Stimulated activated naive CD4-positive, alpha-beta T cell (primary cell): ENCODE measurements around the gene SMIM24.
"Not testable (repeated sequence)": the region's sequence is repeated elsewhere in the genome, so short reads cannot be mapped to it uniquely, and the experiment has no call there.

Experiments
- DNase-seq, 6 experiments: peaks; one replicate each; lab custom pipeline; 2025; lab: John Stamatoyannopoulos, UW

The SMIM24 gene

GRCh38 chr19:3480383-3481091 is at the start of gene SMIM24:
TSS of gene SMIM24 (minus strand) at chr19:3480525. CDS start at chr19:3480463, 62 bp downstream.
- DNase-seq = no peak

- not testable (repeated sequence) for DNase-seq
Measured at GRCh38 chr19:3529299-3529698, 49.0 kb upstream of the SMIM24 start.

- DNase-seq = no peak
Measured at GRCh38 chr19:3528539-3529211, 48.4 kb upstream of the SMIM24 start.

GRCh38 chr19:3528080-3528479 is 47.8 kb upstream of the SMIM24 start:
- no peak for DNase-seq

- DNase-seq = no peak
Measured at GRCh38 chr19:3527238-3527910, 47.0 kb upstream of the SMIM24 start.

GRCh38 chr19:3526507-3527237 is 46.3 kb upstream of the SMIM24 start:
- no peak for DNase-seq

- no peak for DNase-seq
Measured at GRCh38 chr19:3524904-3525451, 44.7 kb upstream of the SMIM24 start.

GRCh38 chr19:3524078-3524842 is 43.9 kb upstream of the SMIM24 start:
- DNase-seq = no peak

GRCh38 chr19:3523361-3524077 is 43.2 kb upstream of the SMIM24 start:
- DNase-seq = no peak

GRCh38 chr19:3522421-3523360 is 42.4 kb upstream of the SMIM24 start:
- DNase-seq = no peak

- no peak for DNase-seq
Measured at GRCh38 chr19:3521104-3521445, 40.8 kb upstream of the SMIM24 start.

- DNase-seq = no peak
Measured at GRCh38 chr19:3520166-3521103, 40.1 kb upstream of the SMIM24 start.

- no peak for DNase-seq
Measured at GRCh38 chr19:3519126-3519525, 38.8 kb upstream of the SMIM24 start.

- no peak for DNase-seq
Measured at GRCh38 chr19:3518659-3519058, 38.3 kb upstream of the SMIM24 start.

- no peak for DNase-seq
Measured at GRCh38 chr19:3518255-3518654, 37.9 kb upstream of the SMIM24 start.

- DNase-seq = no peak
Measured at GRCh38 chr19:3517638-3518037, 37.3 kb upstream of the SMIM24 start.

GRCh38 chr19:3516675-3517207 is 36.4 kb upstream of the SMIM24 start:
- DNase-seq = peak in 5 of 6 experiments; percentile 14 to 70 (median 42)

- DNase-seq = no peak
Measured at GRCh38 chr19:3515891-3516422, 35.6 kb upstream of the SMIM24 start.
